Neutrophil (primary cell): Measurements from ENCODE around the gene RNF113B.

Source experiments
- H3K27ac ChIP-seq: fragments of 200-600 bp; sonication (generic); 2 replicates; pipeline ENCODE4 v1.5.1; 2016; ENCODE audit warnings: mild to moderate bottlenecking, moderate library complexity
- H3K27me3 ChIP-seq: fragments of 200-600 bp; sonication (generic); 2 replicates; pipeline ENCODE4 v1.6.0; 2016; ENCODE audit warnings: mild to moderate bottlenecking
- H3K36me3 ChIP-seq: fragments of 200-600 bp; sonication (generic); 2 replicates; pipeline ENCODE4 v1.5.1; 2017
- H3K4me1 ChIP-seq, 2 experiments: fragments of 200-600 bp in 1 of 2; sonication (generic) in 1 of 2; 1 replicate in 1 of 2; 2 replicates in 1 of 2; pipeline versions ENCODE4 v1.5.1 to v1.6.1; 2013 to 2016; ENCODE audit warnings: low read depth in 1 of 2, low read length in 1 of 2, mild to moderate bottlenecking in 1 of 2, moderate library complexity in 1 of 2; ENCODE audit not compliant: control insufficient read depth in 1 of 2, insufficient read depth in 1 of 2
- H3K4me3 ChIP-seq, 2 experiments: fragments of 200-600 bp in 1 of 2; sonication (generic) in 1 of 2; 1 replicate in 1 of 2; 2 replicates in 1 of 2; pipeline ENCODE4 v1.5.1; 2013 to 2016; ENCODE audit warnings: low read depth in 1 of 2, low read length in 1 of 2, mild to moderate bottlenecking in 1 of 2, moderate library complexity in 1 of 2
- H3K9me3 ChIP-seq: fragments of 200-600 bp; sonication (generic); 2 replicates; pipeline ENCODE4 v1.5.1; 2016
- CTCF ChIP-seq: fragments of 200-600 bp; sonication (generic); IDR thresholded peaks from 2 replicates; pipeline ENCODE4 v1.5.1; 2016; ENCODE audit warnings: antibody characterized with exemption

Gene RNF113B

GRCh38 chr13:98143601-98144026 lies 33.5 kb downstream of the RNF113B start:
- Histone ChIP-seq H3K36me3 (no peaks in the 10 kb centered on the region), H3K27ac (no peak overlapping the region), H3K4me1 (peaks cover 3 to 4% of the 10 kb centered on the region in 2 experiments), H3K4me3 (no peak overlapping the region), H3K9me3 (no peaks in the 10 kb centered on the region), H3K27me3 (peaks cover 100% of the 10 kb centered on the region)
- no peak for TF ChIP-seq CTCF

- no peak overlapping the region for H3K4me3 ChIP-seq
- peaks cover 3 to 4% of the 10 kb centered on the region in 2 experiments for H3K4me1 ChIP-seq
- peaks cover 100% of the 10 kb centered on the region for H3K27me3 ChIP-seq
- no peaks in the 10 kb centered on the region for H3K36me3 ChIP-seq
- H3K9me3 ChIP-seq: no peaks in the 10 kb centered on the region
- H3K27ac ChIP-seq: no peak overlapping the region
- no peak for TF ChIP-seq CTCF
These were observed 33.9 kb downstream of the RNF113B start for GRCh38 chr13:98143157-98143553.

GRCh38 chr13:98142380-98143156 lies 34.5 kb downstream of the RNF113B start, which contains the start of gene FARP1:
TSS of gene FARP1 (plus strand) at chr13:98143094. CDS start at chr13:98213243, 70,149 bp downstream.
- peaks cover 100% of the 10 kb centered on the region for H3K27me3 ChIP-seq
- H3K27ac ChIP-seq: no peak within 1 kb of the TSS
- peaks cover 3 to 4% of the 10 kb centered on the region in 2 experiments for H3K4me1 ChIP-seq
- no peaks in the 10 kb centered on the region for H3K9me3 ChIP-seq
- no peaks in the 10 kb centered on the region for H3K36me3 ChIP-seq
- no peak within 1 kb of the TSS for H3K4me3 ChIP-seq
- TF ChIP-seq CTCF: no peak

- no peak overlapping the region for H3K4me3 ChIP-seq
- H3K4me1 ChIP-seq: peaks cover 3 to 4% of the 10 kb centered on the region in 2 experiments
- no peak overlapping the region for H3K27ac ChIP-seq
- TF ChIP-seq CTCF: no peak
- H3K9me3 ChIP-seq: no peaks in the 10 kb centered on the region
- peaks cover 99% of the 10 kb centered on the region for H3K27me3 ChIP-seq
- no peaks in the 10 kb centered on the region for H3K36me3 ChIP-seq
These were observed 35.3 kb downstream of the RNF113B start for GRCh38 chr13:98141509-98142379.

- TF ChIP-seq CTCF: no peak
- no peaks in the 10 kb centered on the region for H3K9me3 ChIP-seq
- H3K4me3 ChIP-seq: no peak overlapping the region
- no peaks in the 10 kb centered on the region for H3K36me3 ChIP-seq
- peaks cover 93% of the 10 kb centered on the region for H3K27me3 ChIP-seq
- peaks cover 3 to 4% of the 10 kb centered on the region in 2 experiments for H3K4me1 ChIP-seq
- no peak overlapping the region for H3K27ac ChIP-seq
These were observed 36.0 kb downstream of the RNF113B start for GRCh38 chr13:98141091-98141490.
